Measurements from ENCODE around the gene DDX1. TPM values are rescaled to one million over a fixed set of nuclear protein-coding genes. Genes with fewer than 3 reads are reported as not detected.

Gene DDX1
- total RNA-seq, 1 experiment from 2014 or later: 163 TPM

DNA sequence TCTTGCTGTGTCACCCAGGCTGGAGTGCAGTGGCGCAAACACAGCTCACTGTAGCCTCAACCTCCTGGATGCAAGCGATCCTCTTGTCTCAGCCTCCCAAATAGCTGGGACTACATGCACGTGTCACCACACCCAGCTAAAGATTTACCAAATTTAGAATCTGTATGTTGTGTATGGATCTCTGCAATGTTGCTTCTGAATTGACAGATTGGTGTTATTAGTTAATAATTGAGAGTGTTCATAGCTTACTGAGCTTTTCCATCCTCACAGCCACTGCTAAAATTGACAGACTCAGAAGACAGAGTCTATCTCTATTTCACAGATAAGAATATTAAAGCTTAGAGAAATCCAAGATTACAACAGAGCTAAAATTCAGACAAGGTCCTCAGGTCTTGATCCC lies 26.3 kb upstream of the DDX1 start:
- ChIA-PET POLR2A (no interaction called here), CTCF (interaction anchor here (0.6 to 0.9 kb wide), 2 partner anchors 12 to 211 kb away, joined by 3 read pairs; no protein-coding TSS in a partner anchor)
- no peak for TF ChIP-seq CTCF (IDR thresholded peaks at IDR 0.05; ENCODE audit: insufficient read depth in 1 of 2, low read depth in 1 of 2, low read length in 1 of 2, severe bottlenecking in 1 of 2, unreplicated experiment in 1 of 2)
- BruUV-seq (replicated peaks): no TSS peak
- no peaks in the 10 kb centered on the region for H3K4me1 ChIP-seq
- no peak overlapping the region for H3K4me3 ChIP-seq (ENCODE audit: low read depth, low read length)
- Mint-ChIP-seq H3K27me3 (ENCODE audit: insufficient read depth, unreplicated experiment) (no peaks in the 10 kb centered on the region), H3K27ac (ENCODE audit: unreplicated experiment) (no peak overlapping the region), H3K9me3 (ENCODE audit: unreplicated experiment) (no peaks in the 10 kb centered on the region), H3K4me1 (ENCODE audit: low read depth, unreplicated experiment) (peaks cover 12% of the 10 kb centered on the region), H3K4me3 (ENCODE audit: unreplicated experiment) (no peak overlapping the region), H3K36me3 (ENCODE audit: insufficient read depth, unreplicated experiment) (no peaks in the 10 kb centered on the region)
- intact Hi-C loops (cut with micrococcal nuclease; ENCODE audit: unreplicated experiment): no loop called here
- DNase-seq: no peak
- no peaks in the 10 kb centered on the region for H3K9me3 ChIP-seq
- H3K27me3 ChIP-seq (replicated peaks; ENCODE audit: control insufficient read depth, insufficient read depth, low read length): no peaks in the 10 kb centered on the region; the same call in 1 of the 2 replicates
- no peaks in the 10 kb centered on the region for H3K36me3 ChIP-seq (ENCODE audit: control insufficient read depth, insufficient read depth, low read length)

- POLR2A ChIA-PET: no interaction called here
- Mint-ChIP-seq H3K4me1 (ENCODE audit: low read depth, unreplicated experiment) (peaks cover 12% of the 10 kb centered on the region), H3K9me3 (ENCODE audit: unreplicated experiment) (no peaks in the 10 kb centered on the region), H3K4me3 (ENCODE audit: unreplicated experiment) (no peak overlapping the region), H3K27ac (ENCODE audit: unreplicated experiment) (no peak overlapping the region), H3K36me3 (ENCODE audit: insufficient read depth, unreplicated experiment) (no peaks in the 10 kb centered on the region), H3K27me3 (ENCODE audit: insufficient read depth, unreplicated experiment) (no peaks in the 10 kb centered on the region)
- no peaks in the 10 kb centered on the region for H3K9me3 ChIP-seq
- no peaks in the 10 kb centered on the region for H3K36me3 ChIP-seq (ENCODE audit: control insufficient read depth, insufficient read depth, low read length)
- intact Hi-C loops (cut with micrococcal nuclease; ENCODE audit: unreplicated experiment): no loop called here
- H3K4me3 ChIP-seq (ENCODE audit: low read depth, low read length): no peak overlapping the region
- H3K4me1 ChIP-seq: no peaks in the 10 kb centered on the region
- CTCF ChIA-PET: no interaction called here
- no peak for DNase-seq
- no peak for TF ChIP-seq CTCF (IDR thresholded peaks at IDR 0.05; ENCODE audit: insufficient read depth in 1 of 2, low read depth in 1 of 2, low read length in 1 of 2, severe bottlenecking in 1 of 2, unreplicated experiment in 1 of 2)
- no TSS peak for BruUV-seq (replicated peaks)
- no peaks in the 10 kb centered on the region; the same call in 1 of the 2 replicates for H3K27me3 ChIP-seq (replicated peaks; ENCODE audit: control insufficient read depth, insufficient read depth, low read length)
Measured at GRCh38 chr2:15565994-15566671, 25.5 kb upstream of the DDX1 start.

DNA sequence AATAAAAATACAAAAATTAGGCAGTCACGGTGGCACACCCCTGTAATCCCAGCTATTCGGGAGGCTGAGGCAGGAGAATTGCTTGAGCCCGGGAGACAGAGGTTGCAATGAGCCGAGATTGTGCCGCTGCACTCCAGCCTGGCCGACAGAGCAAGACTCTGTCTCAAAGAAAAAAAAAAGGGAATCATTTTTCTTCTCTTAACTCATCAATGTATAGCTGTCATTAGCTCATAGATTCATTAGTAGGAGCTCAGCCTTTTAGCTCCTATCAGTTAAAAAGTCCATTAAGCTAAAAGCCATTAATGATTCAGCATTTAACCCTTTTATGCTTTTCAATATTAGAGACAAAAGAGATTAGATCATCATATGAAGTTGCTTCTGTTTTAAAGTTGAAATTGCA lies 24.8 kb upstream of the DDX1 start:
- CTCF ChIA-PET: no interaction called here

More for the DNA sequence above, 24.8 kb upstream of the DDX1 start:
- no peak for DNase-seq
- Mint-ChIP-seq H3K36me3 (ENCODE audit: insufficient read depth, unreplicated experiment) (no peaks in the 10 kb centered on the region), H3K27ac (ENCODE audit: unreplicated experiment) (no peak overlapping the region), H3K4me1 (ENCODE audit: low read depth, unreplicated experiment) (peaks cover 12% of the 10 kb centered on the region), H3K9me3 (ENCODE audit: unreplicated experiment) (no peaks in the 10 kb centered on the region), H3K4me3 (ENCODE audit: unreplicated experiment) (no peak overlapping the region), H3K27me3 (ENCODE audit: insufficient read depth, unreplicated experiment) (no peaks in the 10 kb centered on the region)
- H3K4me1 ChIP-seq: no peaks in the 10 kb centered on the region
- intact Hi-C loops (cut with micrococcal nuclease; ENCODE audit: unreplicated experiment): no loop called here
- TF ChIP-seq CTCF (IDR thresholded peaks at IDR 0.05; ENCODE audit: insufficient read depth in 1 of 2, low read depth in 1 of 2, low read length in 1 of 2, severe bottlenecking in 1 of 2, unreplicated experiment in 1 of 2): no peak
- no peaks in the 10 kb centered on the region for H3K9me3 ChIP-seq
- H3K36me3 ChIP-seq (ENCODE audit: control insufficient read depth, insufficient read depth, low read length): no peaks in the 10 kb centered on the region
- no peak overlapping the region for H3K4me3 ChIP-seq (ENCODE audit: low read depth, low read length)
- BruUV-seq (replicated peaks): no TSS peak
- POLR2A ChIA-PET: no interaction called here
- H3K27me3 ChIP-seq (replicated peaks; ENCODE audit: control insufficient read depth, insufficient read depth, low read length): no peaks in the 10 kb centered on the region; the same call in 1 of the 2 replicates

All from Caco-2 (cell line).